Endometrium (tissue), 2 donors: Measurements from ENCODE around the gene PSRC1.
A peak's percentile ranks its signal among the peaks of the same experiment; 100 is the strongest.
"Not testable (repeated sequence)": the region's sequence is repeated elsewhere in the genome, so short reads cannot be mapped to it uniquely, and the experiment has no call there.

ENCODE experiments used
- FAIRE-seq: peaks from 2 replicates; lab custom pipeline; 2012; peaks lifted over from hg19 to GRCh38; lab: Jason Lieb, UNC
- donor health status: control.
- donor health status: control.

PSRC1 gene

GRCh38 chr1:109282952-109283747 lies at the start of gene PSRC1:
TSS of gene PSRC1 (minus strand) at chr1:109283145.
- peak; percentile 58 for FAIRE-seq

- FAIRE-seq: no peak
Observed at GRCh38 chr1:109331113-109331512, 48.2 kb upstream of the PSRC1 start.

DNA sequence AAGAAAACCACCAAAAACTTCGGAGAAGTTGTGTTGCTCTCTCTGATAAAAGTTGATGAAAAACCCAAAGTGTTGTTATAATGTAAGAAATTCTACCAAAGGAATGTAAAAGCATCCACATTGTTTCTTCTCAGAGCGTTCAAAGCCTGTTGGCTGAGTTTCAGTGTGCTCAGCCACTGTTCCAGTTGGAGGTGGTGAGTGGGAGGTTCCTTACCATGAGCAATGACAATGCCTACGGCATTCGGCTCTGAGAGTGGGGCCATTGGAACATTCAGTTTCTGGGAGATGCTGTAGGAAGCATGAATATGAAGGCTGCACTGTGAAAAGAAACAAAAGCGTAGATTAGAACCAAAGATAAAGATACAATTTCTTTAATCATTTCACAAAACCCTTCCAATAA lies 44.3 kb upstream of the PSRC1 start:
- no peak for FAIRE-seq

GRCh38 chr1:109322974-109323373 lies 40.0 kb upstream of the PSRC1 start:
- FAIRE-seq: no peak

DNA sequence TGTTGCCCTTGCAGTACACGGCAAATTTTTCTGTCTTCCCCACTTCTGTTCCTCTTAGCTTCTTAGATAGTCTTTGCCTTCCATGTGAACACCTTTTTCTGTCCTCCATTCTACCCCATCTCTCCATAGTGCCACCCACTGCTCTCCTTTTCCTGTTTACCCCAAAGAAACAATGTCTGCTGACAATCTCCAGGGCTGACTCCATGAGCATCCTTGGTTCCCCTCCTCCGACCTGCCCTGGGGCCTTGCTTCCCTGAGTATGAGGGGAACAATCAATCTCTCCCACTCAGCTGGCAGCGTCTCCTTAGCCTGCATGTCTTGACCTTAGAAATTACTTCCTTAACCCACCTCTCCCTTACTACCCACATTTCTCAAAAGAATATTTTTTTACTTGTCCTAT lies 36.2 kb upstream of the PSRC1 start:
- no peak for FAIRE-seq

- FAIRE-seq: no peak
Observed at GRCh38 chr1:109316506-109316905, 33.6 kb upstream of the PSRC1 start.

DNA sequence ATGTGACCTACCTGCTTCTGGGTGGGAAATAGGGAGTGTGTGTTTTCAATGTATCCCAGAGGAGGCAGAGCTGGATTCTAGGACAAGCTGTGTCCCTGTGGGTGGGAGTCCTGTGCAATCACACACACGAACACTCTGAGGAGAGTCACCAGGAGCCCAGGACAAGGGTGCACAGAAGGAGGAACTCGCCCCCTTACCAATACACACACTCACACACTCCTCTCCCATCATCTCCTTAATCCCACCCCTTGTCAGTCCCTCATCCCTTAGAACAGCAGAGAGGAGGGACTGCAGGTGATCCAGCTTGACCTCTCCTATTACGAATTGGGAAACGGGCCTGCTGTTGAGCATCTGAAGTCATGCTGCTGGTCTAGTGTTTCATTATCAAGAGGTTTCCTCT lies 32.3 kb upstream of the PSRC1 start:
- no peak for FAIRE-seq

DNA sequence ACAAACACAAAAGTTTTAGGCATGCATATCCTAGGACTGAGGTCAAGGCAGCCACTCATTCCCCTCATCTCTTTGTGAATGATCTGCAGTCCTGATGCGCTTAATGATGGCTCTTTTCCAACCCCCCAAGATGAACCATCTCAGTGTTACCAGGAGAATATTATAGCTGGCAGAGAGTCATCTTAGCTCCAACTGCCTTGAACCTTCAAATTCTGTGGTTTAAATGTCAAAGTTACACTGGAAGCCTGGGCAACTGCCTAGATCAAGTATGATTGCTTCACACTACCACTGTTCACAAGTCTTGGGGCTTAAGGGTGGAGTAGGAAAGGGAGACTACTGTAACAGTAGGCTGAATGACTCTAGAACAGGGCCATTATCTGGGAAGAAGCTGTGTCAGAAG lies 31.9 kb upstream of the PSRC1 start:
- no peak for FAIRE-seq

DNA sequence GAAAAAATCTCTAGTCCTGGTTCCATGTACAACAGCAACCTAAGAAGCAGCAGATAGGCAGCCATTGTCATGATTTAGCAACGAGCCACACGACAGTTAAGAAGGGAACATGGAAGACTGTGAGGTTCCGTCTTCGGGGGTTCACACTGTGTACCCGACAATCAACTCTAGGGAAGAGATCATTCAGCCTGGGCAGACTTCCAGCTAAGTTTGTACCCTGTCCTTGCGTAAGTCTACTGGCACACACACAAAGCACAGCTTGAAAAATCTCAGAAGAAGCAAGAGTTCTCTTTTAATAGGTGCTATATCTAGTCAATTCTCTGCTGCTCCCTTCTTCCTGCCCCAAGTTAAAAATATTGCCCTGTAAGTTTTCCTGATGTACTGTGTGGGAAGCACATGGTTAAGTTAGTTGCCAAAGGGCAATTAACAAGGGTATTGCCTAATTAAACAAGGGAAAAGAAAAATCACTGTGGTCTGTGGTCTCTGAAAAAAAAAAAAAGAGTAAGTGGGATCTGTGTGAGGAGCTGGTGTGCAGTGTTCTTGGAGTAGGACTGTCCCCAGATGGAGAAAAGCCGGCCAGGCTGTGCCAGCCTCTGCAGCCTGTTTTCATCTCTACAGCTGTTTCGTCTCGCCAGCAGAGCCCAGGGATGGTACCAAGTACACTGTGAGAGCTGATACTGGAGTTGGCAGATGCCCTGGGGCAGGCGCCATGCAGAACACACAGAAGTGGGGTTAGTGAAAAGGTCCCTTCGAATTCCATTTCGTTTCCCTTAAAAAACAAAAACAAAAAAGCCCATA lies 30.2 kb upstream of the PSRC1 start:
- FAIRE-seq: no peak

DNA sequence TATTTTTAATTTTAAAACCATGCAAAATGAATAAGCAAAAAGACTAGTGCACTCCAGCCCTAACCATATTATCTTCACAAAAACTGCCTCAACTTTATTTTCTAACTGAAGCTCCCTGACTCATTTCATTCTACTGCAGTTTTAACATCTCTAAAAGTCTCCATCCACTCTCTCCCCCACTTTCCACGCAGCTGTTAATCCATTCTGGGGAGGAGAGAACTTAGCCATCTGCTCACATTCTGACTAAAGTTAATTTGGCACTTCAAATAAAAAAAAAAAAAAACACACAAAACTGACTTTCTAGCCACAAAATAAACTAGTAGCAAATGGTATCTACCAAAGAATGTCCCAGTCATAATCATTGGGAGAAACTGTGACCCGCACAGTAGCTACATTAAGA lies 29.3 kb upstream of the PSRC1 start:
- no peak for FAIRE-seq

- no peak for FAIRE-seq
Observed at GRCh38 chr1:109309347-109309746, 26.4 kb upstream of the PSRC1 start.

GRCh38 chr1:109307274-109308021 lies 24.5 kb upstream of the PSRC1 start:
- FAIRE-seq: no peak

- FAIRE-seq: no peak
Observed at GRCh38 chr1:109306832-109307273, 23.9 kb upstream of the PSRC1 start, which contains the start of gene MYBPHL. TSS of gene MYBPHL (minus strand) at chr1:109307011. CDS start at chr1:109306991, 20 bp downstream.

DNA sequence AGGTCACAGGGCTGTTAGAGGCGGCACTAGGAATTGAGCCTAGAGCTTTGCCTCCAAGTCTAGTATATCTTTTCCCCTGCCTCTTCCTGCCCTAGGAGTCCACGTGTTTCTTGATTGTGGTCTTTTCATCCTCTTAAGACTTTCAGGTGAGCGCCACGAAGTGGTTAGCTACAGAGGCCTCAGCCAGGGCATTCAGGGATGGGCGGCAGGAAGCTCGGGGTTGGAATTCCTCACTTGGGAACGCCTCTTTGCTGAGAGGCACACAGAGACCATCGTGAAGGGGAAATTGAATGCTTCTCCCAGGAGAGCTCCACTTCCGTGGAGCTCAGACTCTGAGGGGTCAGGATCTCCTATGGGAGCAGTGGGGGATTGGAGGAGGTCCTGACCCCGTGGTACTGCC lies 23.0 kb upstream of the PSRC1 start:
- FAIRE-seq: not testable (repeated sequence)

GRCh38 chr1:109304226-109304920 lies 21.4 kb upstream of the PSRC1 start:
- no peak for FAIRE-seq

DNA sequence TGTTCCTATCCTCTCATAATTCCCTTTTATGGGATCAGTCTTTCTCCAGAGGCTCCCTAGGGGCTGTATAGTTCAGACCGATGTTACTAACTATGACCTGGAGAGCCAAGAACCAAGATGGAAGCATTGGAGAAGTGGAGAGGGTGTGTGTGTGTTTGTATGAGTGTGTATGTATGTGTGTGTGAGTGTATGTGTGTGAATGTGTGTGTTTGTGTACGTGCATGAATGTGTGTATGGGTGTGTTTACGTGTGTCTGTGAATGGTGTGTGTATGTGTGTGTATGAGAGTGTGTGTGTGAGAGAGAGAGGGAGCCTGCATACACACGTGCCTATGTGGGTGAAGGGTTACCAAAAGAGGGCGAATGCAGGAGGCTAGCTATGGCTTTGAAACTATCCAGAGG lies 18.9 kb upstream of the PSRC1 start:
- no peak for FAIRE-seq

DNA sequence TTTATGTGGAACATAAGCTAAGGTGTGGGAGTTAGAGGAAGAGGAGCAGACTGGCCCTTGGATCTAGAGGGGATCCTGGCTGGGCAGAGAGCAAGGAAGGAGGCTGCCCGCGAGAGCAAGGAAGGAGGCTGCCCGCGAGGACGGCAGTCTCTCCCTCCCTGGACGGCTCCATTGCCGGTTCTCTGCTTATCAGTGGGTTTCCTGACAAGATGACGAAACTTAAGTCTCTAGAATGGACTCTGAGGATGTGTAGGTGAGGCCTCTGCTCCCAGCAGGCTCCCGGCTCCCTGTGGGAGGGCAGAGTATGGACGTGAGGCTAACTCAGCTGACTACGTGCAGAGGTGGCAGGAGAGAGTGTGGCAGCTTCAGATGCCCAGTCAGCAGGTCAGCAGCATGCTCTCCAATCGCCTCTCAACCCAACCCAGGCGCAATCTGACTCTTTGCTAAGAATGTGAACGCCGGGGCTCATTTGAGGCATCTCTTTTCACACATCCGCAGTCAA lies 17.8 kb upstream of the PSRC1 start:
- FAIRE-seq: no peak

DNA sequence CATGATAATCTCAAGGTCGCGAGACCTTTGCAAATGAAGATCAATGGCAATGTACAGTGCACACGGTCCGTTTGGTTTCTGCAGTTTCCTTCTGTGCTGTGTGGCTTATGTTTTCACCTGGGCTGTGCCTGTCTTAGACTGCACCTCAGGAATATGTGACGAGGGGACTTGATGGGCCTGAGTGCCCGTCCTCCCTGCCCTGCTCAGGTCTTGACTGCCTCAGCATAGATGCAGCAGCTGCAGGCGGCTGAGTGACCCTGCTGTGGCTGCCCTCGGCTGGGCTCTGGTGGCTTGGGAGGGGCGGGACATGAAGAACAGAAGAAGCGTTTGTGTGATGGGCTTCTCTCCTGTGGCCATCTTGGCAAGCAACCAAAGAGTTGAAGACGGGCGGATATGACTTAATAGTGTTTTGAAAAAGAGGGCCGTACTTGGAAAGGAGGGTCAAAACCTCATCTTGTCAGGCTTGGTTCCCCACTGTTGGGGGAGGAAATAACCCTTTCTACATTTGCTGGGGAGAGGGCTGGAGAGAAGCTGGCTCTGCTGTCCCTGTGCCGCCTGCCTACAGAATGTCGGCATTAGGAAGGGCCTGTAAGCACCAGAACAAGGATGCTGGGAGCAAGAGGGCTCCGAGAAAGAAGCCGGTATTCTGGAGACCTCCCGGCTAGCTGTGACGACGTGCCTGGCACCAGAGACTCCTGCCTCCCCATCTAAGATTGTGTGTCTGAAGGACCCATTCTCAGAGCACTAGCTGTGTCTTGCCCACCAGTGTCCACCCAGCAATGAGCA lies 16.8 kb upstream of the PSRC1 start:
- FAIRE-seq: no peak

DNA sequence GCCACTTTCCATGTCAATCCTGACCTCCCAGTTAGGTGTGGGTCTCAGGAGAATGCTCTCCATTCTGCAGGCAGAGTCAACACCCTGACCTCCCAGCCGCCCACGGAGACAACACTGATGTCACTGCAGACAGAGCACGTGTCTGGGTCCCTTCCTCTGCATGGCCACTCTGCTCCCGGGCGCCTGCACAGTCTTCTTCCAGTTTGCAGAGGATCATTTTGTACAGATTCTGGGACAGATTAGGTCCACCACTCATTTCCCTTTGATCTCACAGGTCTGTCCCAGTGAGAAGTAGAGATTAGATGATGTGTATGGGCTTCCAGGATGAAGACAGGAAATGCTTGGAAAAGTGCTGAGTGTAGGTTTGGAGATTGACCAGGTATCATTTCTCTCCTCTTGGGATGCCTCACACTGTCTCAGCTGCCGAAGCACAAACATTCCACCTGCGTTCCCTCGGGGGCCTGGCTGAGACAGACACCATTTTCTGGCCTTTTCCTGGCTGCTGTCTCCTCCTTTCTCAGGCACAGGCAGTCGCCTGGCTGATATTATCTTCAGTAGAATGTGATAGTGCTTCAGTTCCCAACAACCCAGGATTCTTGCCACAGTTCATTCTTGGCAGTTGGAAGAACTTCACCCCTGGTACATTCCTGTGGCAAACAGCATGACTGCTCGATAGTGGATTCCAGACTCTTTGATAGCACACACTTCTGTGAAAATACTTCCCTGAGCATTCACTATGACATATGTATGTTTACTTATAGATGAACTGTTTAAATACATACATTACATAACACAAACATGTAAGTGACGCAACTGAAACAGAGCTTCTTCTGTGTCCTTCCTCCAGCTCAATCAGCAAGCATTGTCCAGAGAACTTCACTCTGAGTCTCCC lies 16.0 kb upstream of the PSRC1 start:
- no peak for FAIRE-seq

- FAIRE-seq: no peak
Observed at GRCh38 chr1:109296782-109297181, 13.8 kb upstream of the PSRC1 start.
